Activated T-helper 1 cell treated with anti-CD3 and anti-CD28 coated beads, Interleukin-12 subunit alpha, Interleukin-12 subunit beta, Interleukin-2, Interleukin-4 antibody, amounts not matched to agents 30 ng/mL and 10 ng/mL and 1 ng/mL, durations not matched to agents 14 hours and 24 hours and 36 hours (primary cell): ENCODE data around the gene FAM200B. TPM values are rescaled to one million over a fixed set of nuclear protein-coding genes. Genes with fewer than 3 reads are reported as not detected.

Experiments used
- DNase-seq: peaks from one replicate; pipeline ENCODE4 v3.0.0; 2021; ENCODE audit warnings: low spot score
- H3K27ac Mint-ChIP-seq: one replicate; pipeline ENCODE4 v1.8.0; 2021; ENCODE audit warnings: mild to moderate bottlenecking, mixed read lengths
- H3K27me3 Mint-ChIP-seq: one replicate; pipeline ENCODE4 v1.8.0; 2022; ENCODE audit warnings: mild to moderate bottlenecking, moderate library complexity, mixed read lengths; ENCODE audit not compliant: insufficient read depth
- H3K36me3 Mint-ChIP-seq: one replicate; pipeline ENCODE4 v1.8.0; 2021; ENCODE audit warnings: low read depth, mixed read lengths
- H3K4me1 Mint-ChIP-seq: one replicate; pipeline ENCODE4 v1.8.0; 2021; ENCODE audit warnings: low read depth, mixed read lengths
- H3K4me3 Mint-ChIP-seq: one replicate; pipeline ENCODE4 v1.8.0; 2021; ENCODE audit warnings: mild to moderate bottlenecking, moderate library complexity, mixed read lengths
- H3K9me3 Mint-ChIP-seq: one replicate; pipeline ENCODE4 v1.8.0; 2021; ENCODE audit warnings: mixed read lengths
- intact Hi-C: fragments of 100-400 bp; cut with micrococcal nuclease; formaldehyde crosslinking; loops from one replicate; pipeline ENCODE4 v1.15.1; 2024
- total RNA-seq: library from RNA; stranded (reverse); gene quantifications from 2 replicates; pipeline ENCODE4 v1.2.3, GENCODE V29; 2022

Gene FAM200B
- total RNA-seq, 1 donor from 2014 or later = 6.6 TPM

DNA sequence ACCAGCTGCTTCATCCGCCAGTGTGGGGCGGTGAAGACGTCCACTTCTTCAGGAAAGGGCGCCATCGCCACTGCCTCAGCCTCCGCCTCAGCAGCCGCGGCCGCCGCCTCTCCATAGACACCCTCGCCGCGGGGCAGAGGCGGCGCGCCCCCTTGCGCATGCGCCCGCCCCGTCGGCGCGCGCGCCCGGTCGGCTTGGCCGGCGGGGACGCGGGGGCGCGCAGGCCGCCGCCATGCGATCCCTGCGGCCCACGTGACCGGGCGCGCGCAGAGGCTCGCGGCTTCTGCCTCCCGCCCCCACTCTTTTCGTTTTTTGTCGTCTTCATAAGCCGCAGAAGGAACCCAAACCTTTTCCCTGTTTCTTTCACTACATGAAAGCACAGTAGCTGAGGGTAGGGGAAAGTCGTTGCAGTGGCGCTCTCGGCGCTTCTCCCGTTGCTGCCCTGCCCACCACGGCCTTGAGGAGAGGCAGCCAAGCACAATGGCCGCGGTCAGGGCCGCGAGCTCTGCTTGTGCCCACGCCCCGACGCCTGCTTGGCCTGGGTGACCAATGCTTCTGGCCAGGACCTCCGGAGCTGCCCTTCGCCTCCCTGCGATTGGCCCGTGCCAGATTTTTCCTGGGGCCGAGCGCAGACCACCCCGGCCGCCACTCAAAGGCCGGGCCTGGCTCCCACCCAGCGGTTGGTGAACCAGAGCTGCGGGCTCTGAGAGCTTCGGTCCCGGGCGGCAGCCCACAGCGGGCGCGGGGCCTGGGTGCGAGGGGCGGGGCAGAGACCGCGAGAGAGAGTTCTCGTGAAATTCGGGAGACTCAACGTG, 26.2 kb upstream of the FAM200B start, which contains the start of gene FBXL5:
Gene FBXL5 (minus strand): TSS at position 135 of the 815 bp plus-strand sequence. CDS start 70 bp downstream, at position 65.
- peak within 1 kb of the TSS; percentile 99 for H3K4me3 Mint-ChIP-seq
- DNase-seq = peak; percentile 84
- intact Hi-C loops = loop anchor here (1.0 to 10.0 kb wide), 13 partner anchors 26 to 2001 kb away; partner anchors contain the start of genes CPEB2, FAM200B and MED28
- H3K4me1 Mint-ChIP-seq = peaks cover 61% of the 10 kb centered on the region
- H3K9me3 Mint-ChIP-seq = no peaks in the 10 kb centered on the region
- peaks cover 1% of the 10 kb centered on the region for H3K36me3 Mint-ChIP-seq
- peak within 1 kb of the TSS; percentile 96 for H3K27ac Mint-ChIP-seq
- no peaks in the 10 kb centered on the region for H3K27me3 Mint-ChIP-seq

GRCh38 chr4:15656038-15656470, 25.6 kb upstream of the FAM200B start:
- Mint-ChIP-seq H3K4me1 (peaks cover 58% of the 10 kb centered on the region), H3K27ac (peak overlapping the region; percentile 81), H3K4me3 (peak overlapping the region; percentile 91), H3K27me3 (no peaks in the 10 kb centered on the region), H3K36me3 (peaks cover 1% of the 10 kb centered on the region), H3K9me3 (no peaks in the 10 kb centered on the region)
- intact Hi-C loops = loop anchor here (5.0 to 10.0 kb wide), 6 partner anchors 281 to 1959 kb away; partner anchors contain the start of gene MED28
- no peak for DNase-seq

- Mint-ChIP-seq H3K27ac (no peak overlapping the region), H3K27me3 (no peaks in the 10 kb centered on the region), H3K9me3 (no peaks in the 10 kb centered on the region), H3K4me1 (peaks cover 49% of the 10 kb centered on the region), H3K36me3 (peaks cover 1% of the 10 kb centered on the region), H3K4me3 (no peak overlapping the region)
- intact Hi-C loops = loop anchor here (5.0 to 10.0 kb wide), 6 partner anchors 283 to 1957 kb away; partner anchors contain the start of gene MED28
- DNase-seq = no peak
These were observed 24.3 kb upstream of the FAM200B start for GRCh38 chr4:15657366-15657765.

- peaks cover 40% of the 10 kb centered on the region for H3K4me1 Mint-ChIP-seq
- DNase-seq = no peak
- H3K9me3 Mint-ChIP-seq = no peaks in the 10 kb centered on the region
- no peak overlapping the region for H3K27ac Mint-ChIP-seq
- no peak overlapping the region for H3K4me3 Mint-ChIP-seq
- no peaks in the 10 kb centered on the region for H3K27me3 Mint-ChIP-seq
- intact Hi-C loops = loop anchor here (5.0 to 10.0 kb wide), 6 partner anchors 283 to 1957 kb away; partner anchors contain the start of gene MED28
- H3K36me3 Mint-ChIP-seq = peaks cover 1% of the 10 kb centered on the region
These were observed 23.4 kb upstream of the FAM200B start for GRCh38 chr4:15658136-15658770.

GRCh38 chr4:15658781-15659180, 22.8 kb upstream of the FAM200B start:
- no peaks in the 10 kb centered on the region for H3K9me3 Mint-ChIP-seq
- peaks cover 1% of the 10 kb centered on the region for H3K36me3 Mint-ChIP-seq
- peaks cover 35% of the 10 kb centered on the region for H3K4me1 Mint-ChIP-seq
- H3K4me3 Mint-ChIP-seq = no peak overlapping the region
- intact Hi-C loops = loop anchor here (1.0 to 10.0 kb wide), 8 partner anchors 98 to 1956 kb away; partner anchors contain the start of gene MED28
- H3K27ac Mint-ChIP-seq = no peak overlapping the region
- no peak for DNase-seq
- no peaks in the 10 kb centered on the region for H3K27me3 Mint-ChIP-seq

- peaks cover 26% of the 10 kb centered on the region for H3K4me1 Mint-ChIP-seq
These were observed 21.7 kb upstream of the FAM200B start for GRCh38 chr4:15659768-15660570.

GRCh38 chr4:15665753-15666365, 15.8 kb upstream of the FAM200B start:
- no peak overlapping the region for H3K4me3 Mint-ChIP-seq
- H3K9me3 Mint-ChIP-seq = no peaks in the 10 kb centered on the region
- peaks cover 16% of the 10 kb centered on the region for H3K36me3 Mint-ChIP-seq
- intact Hi-C loops = no loop called here
- H3K4me1 Mint-ChIP-seq = peaks cover 29% of the 10 kb centered on the region
- H3K27me3 Mint-ChIP-seq = no peaks in the 10 kb centered on the region
- no peak overlapping the region for H3K27ac Mint-ChIP-seq
- no peak for DNase-seq

More at GRCh38 chr4:15659768-15660570, 21.7 kb upstream of the FAM200B start:
- intact Hi-C loops = loop anchor here (1.0 to 10.0 kb wide), 9 partner anchors 21 to 1955 kb away; partner anchors contain the start of genes FAM200B and MED28
- Mint-ChIP-seq H3K4me3 (no peak overlapping the region), H3K27me3 (no peaks in the 10 kb centered on the region), H3K36me3 (peaks cover 1% of the 10 kb centered on the region), H3K27ac (peak overlapping the region; percentile 51), H3K9me3 (no peaks in the 10 kb centered on the region)
- no peak for DNase-seq

DNA sequence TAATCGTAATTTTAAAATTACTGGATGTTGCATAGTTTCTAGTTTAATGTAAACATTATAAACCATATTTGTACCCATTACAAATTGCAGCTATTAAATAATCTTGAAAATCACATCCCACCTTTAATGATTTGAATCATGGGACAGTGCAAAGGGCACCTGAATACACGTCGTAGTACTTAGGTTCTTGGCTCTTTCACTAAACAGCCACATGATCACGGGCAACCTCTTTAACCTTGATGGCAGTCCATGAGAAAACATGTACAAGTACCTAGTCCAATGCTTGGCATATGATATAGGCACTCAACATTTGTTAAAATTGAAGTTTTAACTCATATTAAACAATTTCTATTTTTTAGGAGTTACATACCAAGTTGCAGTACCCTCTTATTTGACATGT, 14.6 kb upstream of the FAM200B start:
- intact Hi-C loops = no loop called here
- Mint-ChIP-seq H3K4me3 (no peak overlapping the region), H3K27me3 (no peaks in the 10 kb centered on the region)

GRCh38 chr4:15668566-15669435, 12.8 kb upstream of the FAM200B start:
- Mint-ChIP-seq H3K36me3 (peaks cover 21% of the 10 kb centered on the region), H3K9me3 (no peaks in the 10 kb centered on the region), H3K27ac (no peak overlapping the region), H3K4me1 (peaks cover 31% of the 10 kb centered on the region), H3K27me3 (no peaks in the 10 kb centered on the region), H3K4me3 (no peak overlapping the region)
- DNase-seq = no peak
- intact Hi-C loops = no loop called here

More for the DNA sequence above, 14.6 kb upstream of the FAM200B start:
- Mint-ChIP-seq H3K4me1 (peaks cover 31% of the 10 kb centered on the region), H3K27ac (no peak overlapping the region), H3K36me3 (peaks cover 21% of the 10 kb centered on the region), H3K9me3 (no peaks in the 10 kb centered on the region)
- DNase-seq = no peak

GRCh38 chr4:15670576-15670975, 11.1 kb upstream of the FAM200B start:
- H3K4me3 Mint-ChIP-seq = no peak overlapping the region
- peaks cover 21% of the 10 kb centered on the region for H3K36me3 Mint-ChIP-seq
- no peak overlapping the region for H3K27ac Mint-ChIP-seq
- peaks cover 24% of the 10 kb centered on the region for H3K4me1 Mint-ChIP-seq
- H3K9me3 Mint-ChIP-seq = no peaks in the 10 kb centered on the region
- no peaks in the 10 kb centered on the region for H3K27me3 Mint-ChIP-seq
- no peak for DNase-seq
- intact Hi-C loops = no loop called here

GRCh38 chr4:15672101-15672500, 9.5 kb upstream of the FAM200B start:
- no peaks in the 10 kb centered on the region for H3K9me3 Mint-ChIP-seq
- H3K36me3 Mint-ChIP-seq = peaks cover 13% of the 10 kb centered on the region
- peaks cover 20% of the 10 kb centered on the region for H3K4me1 Mint-ChIP-seq
- no peaks in the 10 kb centered on the region for H3K27me3 Mint-ChIP-seq
- DNase-seq = no peak
- H3K27ac Mint-ChIP-seq = no peak overlapping the region
- H3K4me3 Mint-ChIP-seq = no peak overlapping the region
- intact Hi-C loops = no loop called here
